Measurements from ENCODE around the gene UBE2K. TPM values are rescaled to one million over a fixed set of nuclear protein-coding genes. Genes with fewer than 3 reads are reported as not detected.

The UBE2K gene
- total and polyA plus RNA-seq, 2 of the 13 experiments (the other 11 are each of a cell fraction or from before 2014, with no cell fraction given), result 36.2 to 81.0 TPM

DNA sequence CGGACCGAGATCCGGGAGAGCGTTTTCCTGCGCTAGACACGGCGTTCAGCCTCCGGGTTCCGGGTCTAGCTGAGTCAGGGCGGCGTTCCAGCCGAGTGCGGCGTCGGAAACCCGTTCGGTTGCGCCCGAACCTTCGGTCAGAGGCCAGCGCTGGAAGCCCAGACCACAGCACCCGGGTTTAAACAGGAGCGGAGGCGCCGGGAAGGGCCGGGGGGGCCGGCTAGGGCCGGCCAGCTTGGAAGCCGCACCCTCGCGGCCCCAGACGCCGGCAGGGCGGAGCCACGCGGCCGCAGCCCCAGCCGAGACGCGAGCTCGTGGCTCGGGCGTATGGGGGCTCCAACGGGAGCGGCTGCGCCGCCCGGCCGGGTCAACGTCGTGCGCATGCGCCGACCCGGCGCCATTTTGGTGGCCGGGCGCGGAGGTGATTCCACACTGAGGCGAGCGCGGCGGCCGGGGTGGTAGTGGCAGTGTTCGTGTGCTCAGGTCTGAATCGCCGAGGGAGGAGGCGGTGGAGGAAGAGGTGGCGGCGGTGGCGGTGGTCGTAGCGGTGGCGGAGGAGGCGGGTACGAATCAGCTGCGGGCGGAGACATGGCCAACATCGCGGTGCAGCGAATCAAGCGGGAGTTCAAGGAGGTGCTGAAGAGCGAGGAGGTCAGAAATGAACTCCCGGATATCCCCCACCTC, at the start of gene UBE2K (continued):
- TF ChIP-seq CEBPZ (IDR thresholded peaks at IDR 0.05; ENCODE audit: low read length) (no peak), ZNF20 (CRISPR knock-in tag; IDR thresholded peaks at IDR 0.05) (no peak), ARID4A (CRISPR knock-in tag; IDR thresholded peaks at IDR 0.05; ENCODE audit: borderline replicate concordance) (peak; percentile 88), ZNF468 (CRISPR knock-in tag; IDR thresholded peaks at IDR 0.05) (no peak), ZNF670 (CRISPR knock-in tag; IDR thresholded peaks at IDR 0.05; ENCODE audit: borderline replicate concordance) (no peak), MAFK (conservative IDR thresholded peaks at IDR 0.05 in 1 of 2, IDR thresholded peaks at IDR 0.05 in 1 of 2; ENCODE audit: low read length in 2 of 2) (0 out of 4 replicates have a peak, but pooled peaks of 1 of the 2 experiments have one; percentile 31), ZNF549 (CRISPR knock-in tag; IDR thresholded peaks at IDR 0.05) (no peak), UBTF (CRISPR knock-in tag; IDR thresholded peaks at IDR 0.05) (peak; percentile 93), TAF15 (IDR thresholded peaks at IDR 0.05; ENCODE audit: low read depth, low read length, poor library complexity, severe bottlenecking) (no peak), NCOA2 (CRISPR knock-in tag; IDR thresholded peaks at IDR 0.05) (no peak; the same call in 1 of the 2 replicates), ZNF704 (CRISPR knock-in tag; IDR thresholded peaks at IDR 0.05; ENCODE audit: borderline replicate concordance) (no peak)
- TF ChIP-seq, protein P1, sequence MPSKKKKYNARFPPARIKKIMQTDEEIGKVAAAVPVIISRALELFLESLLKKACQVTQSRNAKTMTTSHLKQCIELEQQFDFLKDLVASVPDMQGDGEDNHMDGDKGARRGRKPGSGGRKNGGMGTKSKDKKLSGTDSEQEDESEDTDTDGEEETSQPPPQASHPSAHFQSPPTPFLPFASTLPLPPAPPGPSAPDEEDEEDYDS (CRISPR knock-in tag; IDR thresholded peaks at IDR 0.05), result peak; percentile 49; the same call in 1 of the 2 replicates
- TF ChIP-seq, protein P2, sequence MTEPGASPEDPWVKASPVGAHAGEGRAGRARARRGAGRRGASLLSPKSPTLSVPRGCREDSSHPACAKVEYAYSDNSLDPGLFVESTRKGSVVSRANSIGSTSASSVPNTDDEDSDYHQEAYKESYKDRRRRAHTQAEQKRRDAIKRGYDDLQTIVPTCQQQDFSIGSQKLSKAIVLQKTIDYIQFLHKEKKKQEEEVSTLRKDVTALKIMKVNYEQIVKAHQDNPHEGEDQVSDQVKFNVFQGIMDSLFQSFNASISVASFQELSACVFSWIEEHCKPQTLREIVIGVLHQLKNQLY (CRISPR knock-in tag; IDR thresholded peaks at IDR 0.05), result no peak

All from HepG2 (cell line).